ENCODE measurements around the gene GYS1. TPM values are rescaled to one million over a fixed set of nuclear protein-coding genes. Genes with fewer than 3 reads are reported as not detected.

Gene GYS1
- total RNA-seq, 4 donors from 2014 or later: 31.8 to 107 (median 40.9) TPM

DNA sequence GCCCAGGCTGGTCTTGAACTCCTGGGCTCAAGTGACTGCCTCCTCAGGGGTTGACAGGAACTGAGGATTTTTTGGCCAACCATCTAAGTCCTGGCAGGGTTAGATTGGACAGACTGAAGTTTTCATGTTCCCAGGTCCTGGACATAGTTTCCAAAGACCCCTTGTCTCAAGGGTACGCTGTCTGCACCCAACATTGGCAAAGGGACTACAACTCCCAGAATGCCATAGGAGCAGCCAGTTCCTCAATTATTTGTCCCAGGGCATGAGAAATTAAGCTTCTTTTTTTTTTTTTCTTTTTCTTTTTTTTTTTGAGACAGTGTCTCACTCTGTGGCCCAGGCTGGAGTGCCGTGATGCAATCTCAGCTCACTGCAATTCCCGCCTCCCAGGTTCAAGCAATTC, 6.9 kb downstream of the GYS1 start:
- in situ Hi-C loops (cut with MboI; ENCODE audit: low pct_ligation_motif_present in 1 of 4, low pct_unique_long_range_greater_than_20kb in 1 of 4, low sequenced_read_pairs in 3 of 4) (no loop called here), intact Hi-C loops (cut with DNase I; ENCODE audit: low total_unique reads) (no loop called here)
- Histone ChIP-seq H3K4me1 (peaks cover 1 to 8% (median 5%) of the 10 kb centered on the region in 4 donors), H3K4me3 (no peak overlapping the region), H3K36me3 (peaks cover 0 to 39% (median 8%) of the 10 kb centered on the region in 4 donors), H3K27ac (no peak overlapping the region), H3K27me3 (no peaks in the 10 kb centered on the region), H3K9me3 (no peaks in the 10 kb centered on the region)
- no peak for TF ChIP-seq CTCF (IDR thresholded peaks at IDR 0.05)
- no peak for TF ChIP-seq POLR2AphosphoS5 (IDR thresholded peaks at IDR 0.05)
- no peak for TF ChIP-seq EP300 (IDR thresholded peaks at IDR 0.05; ENCODE audit: low read depth)
- TF ChIP-seq POLR2A (IDR thresholded peaks at IDR 0.05): no peak
- DNase-seq: no peak
- 100% methylated on average over 1 to 3 of the region's 3 CpGs for WGBS, 2 donors (ENCODE audit: low coverage in 1 of 2)

DNA sequence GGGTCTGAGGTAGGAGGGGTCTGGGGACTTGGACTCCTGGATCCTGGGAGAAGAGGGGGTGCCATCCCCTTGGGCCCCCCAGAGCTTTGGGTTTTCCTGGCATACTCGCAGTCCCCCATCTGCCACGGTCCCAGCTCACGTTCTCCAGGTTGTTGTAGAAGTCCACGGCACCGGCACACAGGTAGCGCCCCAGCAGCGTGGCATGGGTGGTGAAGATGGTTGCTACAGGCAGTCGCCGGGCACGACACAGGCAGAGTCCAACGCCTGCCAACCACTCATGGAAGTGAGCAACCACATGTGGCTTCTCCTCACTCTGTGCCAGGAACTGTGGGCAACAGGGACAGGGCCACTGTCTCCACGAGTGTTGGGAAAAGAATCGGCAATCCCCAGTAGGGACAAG, 7.4 kb downstream of the GYS1 start:
- H3K9me3 ChIP-seq: no peaks in the 10 kb centered on the region
- TF ChIP-seq EP300 (IDR thresholded peaks at IDR 0.05; ENCODE audit: low read depth): no peak
- no peak for TF ChIP-seq POLR2A (IDR thresholded peaks at IDR 0.05)
- no peak for TF ChIP-seq CTCF (IDR thresholded peaks at IDR 0.05)
- H3K27me3 ChIP-seq: no peaks in the 10 kb centered on the region
- H3K4me3 ChIP-seq: no peak overlapping the region
- no peak overlapping the region for H3K27ac ChIP-seq
- intact Hi-C loops (cut with DNase I; ENCODE audit: low total_unique reads) (no loop called here), in situ Hi-C loops (cut with MboI; ENCODE audit: low pct_ligation_motif_present in 1 of 4, low pct_unique_long_range_greater_than_20kb in 1 of 4, low sequenced_read_pairs in 3 of 4) (no loop called here)
- DNase-seq: no peak
- peaks cover 0 to 39% (median 11%) of the 10 kb centered on the region in 4 donors for H3K36me3 ChIP-seq
- 96% methylated on average over 13 of the region's 13 CpGs; no CpG with 5 or more reads in 1 of the 2 donors for WGBS, 2 donors (ENCODE audit: low coverage in 1 of 2)
- peaks cover 0 to 3% (median 1%) of the 10 kb centered on the region in 4 donors for H3K4me1 ChIP-seq

GRCh38 chr19:48982280-48982679, 10.8 kb downstream of the GYS1 start:
- Histone ChIP-seq H3K27me3 (no peaks in the 10 kb centered on the region), H3K4me1 (peaks cover under 1 to 8% (median 4%) of the 10 kb centered on the region in 4 donors), H3K4me3 (no peak overlapping the region), H3K36me3 (peaks cover 0 to 35% (median 12%) of the 10 kb centered on the region in 4 donors), H3K27ac (no peak overlapping the region), H3K9me3 (no peaks in the 10 kb centered on the region)
- in situ Hi-C loops (cut with MboI; ENCODE audit: low pct_ligation_motif_present in 1 of 4, low pct_unique_long_range_greater_than_20kb in 1 of 4, low sequenced_read_pairs in 3 of 4): no loop called here
- intact Hi-C loops (cut with DNase I; ENCODE audit: low total_unique reads): no loop called here
- TF ChIP-seq POLR2A (IDR thresholded peaks at IDR 0.05) (no peak), EP300 (IDR thresholded peaks at IDR 0.05; ENCODE audit: low read depth) (no peak), POLR2AphosphoS5 (IDR thresholded peaks at IDR 0.05) (no peak), CTCF (IDR thresholded peaks at IDR 0.05) (no peak)
- WGBS, 2 donors (ENCODE audit: low coverage in 1 of 2): 87% methylated on average over 9 of the region's 9 CpGs; no CpG with 5 or more reads in 1 of the 2 donors
- no peak for DNase-seq

DNA sequence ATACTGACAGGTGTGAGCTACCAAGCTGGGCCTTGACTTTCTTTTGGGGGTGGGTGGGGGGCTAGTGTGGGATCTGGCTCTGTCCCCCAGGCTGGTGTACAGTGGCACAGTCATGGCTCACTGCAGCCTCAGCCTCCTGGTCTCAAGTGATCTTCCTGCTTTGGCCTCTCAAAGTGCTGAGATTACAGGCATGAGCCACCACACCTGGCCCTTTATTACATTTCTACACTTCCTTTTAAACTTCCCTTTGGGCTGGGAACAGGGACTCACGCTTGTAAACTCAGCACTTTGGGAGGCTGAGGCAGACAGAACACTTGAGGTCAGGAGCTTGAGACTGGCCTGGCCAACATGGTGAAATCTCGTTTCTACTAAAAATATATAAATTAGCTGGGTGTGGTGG, 16.0 kb downstream of the GYS1 start:
- DNase-seq: no peak
- peaks cover 4 to 8% (median 4%) of the 10 kb centered on the region in 4 donors for H3K4me1 ChIP-seq
- in situ Hi-C loops (cut with MboI; ENCODE audit: low pct_ligation_motif_present in 1 of 4, low pct_unique_long_range_greater_than_20kb in 1 of 4, low sequenced_read_pairs in 3 of 4): no loop called here
- H3K36me3 ChIP-seq: peaks cover 0 to 40% (median 15%) of the 10 kb centered on the region in 4 donors
- H3K27me3 ChIP-seq: no peaks in the 10 kb centered on the region
- no peak for TF ChIP-seq CTCF (IDR thresholded peaks at IDR 0.05)
- no peak for TF ChIP-seq POLR2A (IDR thresholded peaks at IDR 0.05)
- TF ChIP-seq EP300 (IDR thresholded peaks at IDR 0.05; ENCODE audit: low read depth): no peak
- intact Hi-C loops (cut with DNase I; ENCODE audit: low total_unique reads): loop anchor here (10.0 kb wide), 1 partner anchor 182 kb away; no protein-coding TSS in a partner anchor
- WGBS, 2 donors (ENCODE audit: low coverage in 1 of 2): 70% methylated on average over 2 of the region's 2 CpGs; no CpG with 5 or more reads in 1 of the 2 donors
- no peak overlapping the region for H3K27ac ChIP-seq
- no peak overlapping the region for H3K4me3 ChIP-seq
- H3K9me3 ChIP-seq: no peaks in the 10 kb centered on the region
